Amniotic epithelial cell (primary cell): ENCODE data around the gene CLK4.
A peak's percentile ranks its signal among the peaks of the same experiment; 100 is the strongest.

Experiments used
- DNase-seq: peaks from one replicate; pipeline ENCODE4 v3.0.0-alpha.2; 2010; ENCODE audit warnings: low read depth

CLK4 gene

DNA sequence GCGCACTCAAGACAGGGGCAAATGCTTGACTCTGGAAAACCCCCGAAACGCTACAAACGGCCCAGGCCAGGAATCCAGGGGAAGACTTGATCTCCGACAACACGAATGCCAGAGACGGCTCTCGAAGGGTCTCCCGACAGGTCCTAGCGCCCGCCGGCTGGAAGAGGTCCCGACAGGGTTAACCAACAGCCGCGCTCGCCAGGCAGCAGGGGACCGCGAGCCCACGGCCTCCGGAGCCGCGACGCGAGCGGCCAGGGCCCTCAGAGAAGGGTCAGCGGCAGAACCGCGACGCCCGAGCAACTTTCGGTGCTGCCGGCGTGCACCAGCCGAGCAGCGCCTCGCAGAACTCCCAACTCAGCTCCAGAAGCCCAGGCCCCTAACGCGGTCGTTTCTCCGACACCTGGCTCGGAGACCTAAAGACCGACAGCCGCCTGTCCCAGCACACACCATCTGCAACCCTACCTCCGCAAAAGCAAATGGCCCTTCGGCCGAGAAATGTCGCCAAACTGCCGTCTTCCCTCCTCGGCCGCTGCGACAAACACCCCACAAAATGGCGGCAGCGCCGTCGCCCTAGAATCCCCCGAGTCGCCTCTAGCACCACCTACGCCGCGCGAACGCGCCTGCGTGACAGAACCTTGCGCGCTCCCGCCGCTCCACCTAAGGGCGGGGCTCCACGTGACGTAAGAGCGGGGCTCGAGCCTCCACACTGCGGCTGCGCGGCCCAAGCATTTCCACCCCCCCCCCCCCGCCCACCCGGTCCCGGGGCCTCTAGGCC lies at the start of gene CLK4:
Gene CLK4, minus strand, starts transcription at position 567 of the 775 bp plus-strand sequence. CDS start 3,634 bp downstream, outside the sequence.
- peak; percentile 89 for DNase-seq

DNA sequence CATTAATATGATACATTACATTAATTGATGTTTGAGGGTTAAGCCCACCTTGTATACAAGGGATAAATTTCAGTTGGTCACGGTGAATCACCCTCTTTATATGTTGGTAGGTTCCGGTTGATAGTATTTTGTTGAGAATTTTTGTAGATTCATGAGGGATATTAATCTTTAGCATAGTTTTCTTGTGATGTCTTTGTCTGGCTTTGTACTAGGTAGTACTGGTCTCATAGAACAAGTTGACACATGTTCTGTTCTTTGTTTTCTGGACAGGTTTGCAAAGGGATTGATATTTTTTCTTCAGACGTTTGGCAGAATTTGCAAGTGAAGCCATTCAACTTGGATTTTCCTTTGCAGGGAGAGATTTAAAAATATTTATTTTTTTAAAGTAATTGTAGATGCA lies 49.1 kb upstream of the CLK4 start:
- DNase-seq: no peak

DNA sequence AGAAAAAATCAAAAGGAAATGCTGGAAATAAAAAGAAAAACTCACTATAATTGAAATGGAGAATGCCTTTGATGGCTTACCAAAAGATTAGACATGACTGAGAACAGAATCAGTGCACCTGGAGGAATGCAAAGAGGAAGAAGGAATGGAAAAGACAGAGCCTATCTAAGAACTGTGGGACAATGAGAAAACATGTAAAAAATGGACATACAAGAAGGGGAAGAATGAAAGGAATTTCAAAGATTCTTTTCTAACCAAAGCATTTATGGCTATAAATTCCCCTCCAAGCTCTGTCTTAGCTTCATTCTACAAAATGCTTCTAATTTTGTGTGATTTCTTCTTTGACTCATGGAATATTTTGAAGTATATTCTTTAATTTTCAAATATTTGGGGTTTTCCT lies 47.5 kb upstream of the CLK4 start:
- no peak for DNase-seq

DNA sequence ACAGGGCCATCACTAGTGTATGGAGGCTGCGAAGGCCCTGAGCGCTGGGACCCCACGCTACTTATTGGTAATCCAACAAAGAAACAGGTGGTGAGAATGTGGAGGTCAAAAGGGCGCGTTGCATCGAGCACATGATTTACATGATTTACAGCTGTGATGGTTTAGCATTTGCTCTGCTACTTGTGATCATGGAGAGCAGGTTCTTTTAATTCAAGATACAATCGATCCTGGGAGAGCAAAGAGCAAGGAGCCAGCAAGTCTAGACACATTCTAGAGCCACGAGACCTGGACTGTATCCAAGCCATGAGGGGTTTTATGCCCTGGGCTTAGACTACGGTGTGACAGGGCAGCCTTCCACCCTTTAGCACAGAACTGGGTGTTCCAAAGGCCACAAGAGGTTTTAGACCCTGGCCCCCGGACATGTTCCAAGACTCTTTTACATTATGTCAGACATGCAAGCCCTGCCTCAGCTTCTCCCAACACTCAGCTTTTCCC lies 47.0 kb upstream of the CLK4 start:
- DNase-seq: no peak

DNA sequence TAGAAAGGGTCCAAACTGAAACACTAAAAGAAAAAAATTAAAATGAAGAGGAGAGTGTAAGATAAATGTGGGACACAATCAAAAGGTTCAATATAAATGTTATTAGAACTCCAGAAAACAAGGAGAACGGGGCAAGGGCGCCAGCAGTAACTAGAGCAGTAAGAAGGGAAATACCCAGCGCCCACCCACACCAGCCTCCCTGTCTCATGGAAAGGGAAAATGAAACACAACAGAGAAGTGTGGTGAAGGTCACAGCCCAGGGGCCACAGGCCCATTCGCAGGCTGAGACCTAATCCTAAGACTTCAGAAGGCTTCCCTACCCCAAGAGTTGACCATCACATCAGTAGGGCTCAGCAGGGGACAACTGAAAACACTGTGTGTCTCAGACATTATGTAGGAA lies 45.8 kb upstream of the CLK4 start:
- DNase-seq: no peak

DNA sequence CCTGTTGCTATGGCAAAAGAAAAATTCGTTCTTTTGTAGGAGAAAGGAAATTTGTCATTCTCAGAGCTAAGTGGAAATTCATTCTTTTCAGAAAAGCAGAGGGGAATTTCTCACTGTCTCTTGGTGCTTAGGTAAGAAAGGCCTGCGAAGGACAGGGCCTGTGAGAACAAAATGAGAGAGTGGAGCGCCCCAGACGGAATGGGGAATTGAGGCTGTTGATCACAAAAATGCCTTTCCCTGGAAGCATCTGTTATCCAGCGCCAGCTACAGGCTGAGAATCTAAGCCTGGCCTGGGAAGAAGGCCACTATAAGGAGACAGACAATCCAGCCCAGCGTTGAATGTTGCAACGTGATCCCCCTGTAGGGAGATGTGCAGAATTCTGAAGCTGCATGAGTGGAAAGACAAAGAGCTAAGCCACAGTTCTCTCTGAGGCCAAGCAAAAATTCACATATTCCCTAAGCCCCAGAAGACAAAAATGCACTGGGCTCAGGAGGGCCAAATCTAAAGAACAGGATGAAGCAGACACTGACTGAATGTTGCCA lies 44.8 kb upstream of the CLK4 start:
- no peak for DNase-seq

DNA sequence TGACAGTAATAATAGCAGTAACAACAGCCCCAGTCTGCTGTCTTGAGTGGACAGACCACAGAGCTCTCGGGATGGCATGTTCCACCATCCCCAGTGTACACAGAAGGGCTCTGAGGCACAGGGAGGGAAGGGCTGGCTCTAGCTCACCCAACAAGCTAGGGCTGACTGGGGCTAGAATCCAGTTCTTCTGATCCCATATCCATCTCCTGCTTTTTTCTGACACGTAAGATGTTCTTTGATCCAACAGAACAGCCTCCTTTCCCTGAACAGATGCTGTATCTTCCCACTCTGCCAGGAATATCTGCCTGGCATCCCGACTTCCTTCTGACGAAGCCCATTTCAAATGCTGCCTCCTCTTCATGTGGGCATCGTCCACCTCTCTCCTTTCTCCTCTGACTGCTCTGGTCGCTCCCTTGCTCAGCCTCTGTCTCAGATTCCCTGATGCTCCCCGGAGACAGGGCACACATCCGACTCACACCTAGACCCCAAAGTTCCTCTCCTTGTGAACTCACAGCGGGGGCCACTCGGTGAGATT lies 43.6 kb upstream of the CLK4 start:
- no peak for DNase-seq

DNA sequence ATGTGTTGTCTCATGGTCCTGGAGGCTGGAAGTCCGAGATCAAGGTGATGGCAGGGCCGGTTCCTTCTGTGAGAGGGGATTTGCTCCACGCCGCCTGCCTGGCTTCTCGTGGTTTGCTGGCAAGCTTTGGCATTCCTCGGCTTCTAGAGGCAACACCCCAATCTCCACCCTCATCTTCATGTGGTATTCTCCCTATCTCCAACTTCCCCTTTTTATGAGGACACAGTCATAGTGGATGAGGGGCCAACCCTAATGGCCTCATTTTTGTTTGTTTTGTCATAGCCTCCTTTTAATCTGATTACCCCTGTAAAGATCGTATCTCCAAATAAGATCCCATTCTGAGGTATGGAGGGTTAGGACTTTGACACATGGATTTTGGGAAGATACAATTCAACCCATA lies 41.7 kb upstream of the CLK4 start:
- DNase-seq: no peak

DNA sequence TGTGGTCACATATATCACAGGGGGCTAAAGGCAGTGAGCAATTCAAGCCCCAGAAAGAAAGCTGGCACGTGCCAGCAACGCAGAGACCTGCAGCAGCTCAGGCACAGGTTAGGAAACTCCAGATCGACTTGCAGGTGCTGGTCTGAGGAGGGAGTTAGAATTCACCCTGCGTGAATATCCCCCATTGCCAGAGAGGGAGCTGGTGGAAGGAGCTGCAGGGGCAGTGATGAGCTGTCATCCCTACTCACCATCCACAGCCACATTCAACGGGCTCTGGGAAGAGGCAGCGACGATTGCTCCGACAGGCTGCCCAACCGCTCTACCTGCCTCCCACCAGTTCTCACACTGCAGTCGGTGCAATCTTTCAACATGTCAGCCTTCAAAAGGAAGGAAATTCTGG lies 40.8 kb upstream of the CLK4 start:
- DNase-seq: no peak

DNA sequence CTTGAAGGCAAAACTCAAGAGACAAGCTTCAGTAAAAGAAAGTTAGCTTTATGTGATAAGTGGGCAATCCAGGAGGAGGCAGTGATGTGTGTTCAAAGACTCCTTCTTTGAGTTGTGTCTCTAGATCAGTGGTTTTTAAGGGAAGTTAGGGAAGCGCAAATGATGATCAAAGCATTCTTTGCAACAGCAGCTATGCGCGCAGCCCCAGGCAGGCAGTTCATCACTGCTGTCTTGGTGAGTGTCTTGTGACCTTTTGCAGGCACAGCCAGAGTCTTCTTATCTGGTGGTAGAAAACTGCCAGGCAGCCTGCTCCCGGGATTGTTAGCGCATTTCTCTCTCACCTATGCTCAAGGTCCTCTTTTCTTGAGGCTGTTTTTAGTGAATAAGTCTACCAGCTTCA lies 40.3 kb upstream of the CLK4 start:
- peak; percentile 12 for DNase-seq

DNA sequence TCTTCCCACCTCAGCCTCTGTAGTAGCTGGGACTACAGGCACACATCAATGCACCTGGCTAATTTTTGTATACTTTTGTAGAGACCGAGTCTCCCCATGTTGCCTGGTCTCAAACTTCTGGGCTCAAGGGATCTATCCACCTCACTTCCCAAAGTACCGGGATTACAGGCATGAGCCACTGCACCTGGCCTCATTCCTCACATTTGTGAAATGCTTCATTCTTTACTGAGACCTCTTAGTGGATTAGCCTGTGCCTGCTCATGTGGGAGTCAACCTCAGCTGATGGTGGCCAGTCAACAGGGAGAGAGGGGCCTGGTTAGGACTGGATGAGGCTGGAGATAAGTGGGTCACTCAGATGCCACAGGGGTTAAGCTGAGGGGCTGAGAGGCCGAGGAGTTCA lies 37.3 kb upstream of the CLK4 start:
- no peak for DNase-seq

DNA sequence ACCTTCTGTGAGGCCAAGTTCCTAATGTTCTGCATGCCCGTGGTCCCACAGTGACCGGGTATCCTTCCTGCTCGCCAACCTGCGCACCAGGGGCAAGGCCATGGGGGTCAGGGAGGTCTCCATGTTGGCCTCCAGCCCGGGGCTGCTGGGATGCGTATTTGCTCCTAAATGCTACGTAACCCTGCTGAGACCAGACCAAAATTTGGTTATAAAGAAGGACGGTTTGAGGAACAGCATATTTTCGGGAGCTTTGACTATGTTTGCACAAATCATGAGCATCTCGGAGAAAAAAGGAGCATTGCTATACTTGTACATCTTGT lies 35.7 kb upstream of the CLK4 start:
- DNase-seq: no peak

DNA sequence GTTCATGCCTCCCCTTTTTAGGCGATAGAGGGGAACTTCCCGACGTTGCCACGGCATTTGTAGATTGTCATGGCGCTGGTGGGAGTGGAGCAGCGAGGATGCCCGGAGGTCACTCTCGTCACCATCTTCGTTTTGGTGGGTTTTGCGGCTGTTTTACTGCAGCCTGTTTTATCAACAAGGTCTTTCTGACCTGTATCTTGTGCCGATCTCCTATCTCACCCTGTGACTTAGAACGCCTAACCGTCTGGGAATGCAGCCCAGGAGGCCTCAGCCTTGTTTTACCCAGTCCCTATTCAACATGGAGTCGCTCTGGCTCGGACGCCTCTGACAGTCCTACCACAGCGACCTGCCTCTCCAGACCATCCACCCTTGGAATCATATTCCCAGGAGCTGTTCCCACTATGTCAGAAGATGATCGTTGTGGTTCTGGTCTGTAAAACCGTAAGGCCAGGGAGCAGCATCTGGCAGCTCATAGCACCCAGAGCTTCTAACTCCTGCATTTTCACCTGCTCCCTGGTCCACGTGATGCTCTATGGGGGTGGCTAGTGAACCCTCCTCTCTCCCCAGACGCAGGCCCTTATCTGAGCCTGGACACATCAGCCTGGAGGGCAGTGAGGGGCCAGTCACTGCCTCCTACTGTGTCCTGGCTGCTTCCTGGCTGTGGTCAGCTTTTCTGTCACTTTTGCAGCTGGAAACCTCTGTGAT lies 35.1 kb upstream of the CLK4 start:
- DNase-seq: no peak

DNA sequence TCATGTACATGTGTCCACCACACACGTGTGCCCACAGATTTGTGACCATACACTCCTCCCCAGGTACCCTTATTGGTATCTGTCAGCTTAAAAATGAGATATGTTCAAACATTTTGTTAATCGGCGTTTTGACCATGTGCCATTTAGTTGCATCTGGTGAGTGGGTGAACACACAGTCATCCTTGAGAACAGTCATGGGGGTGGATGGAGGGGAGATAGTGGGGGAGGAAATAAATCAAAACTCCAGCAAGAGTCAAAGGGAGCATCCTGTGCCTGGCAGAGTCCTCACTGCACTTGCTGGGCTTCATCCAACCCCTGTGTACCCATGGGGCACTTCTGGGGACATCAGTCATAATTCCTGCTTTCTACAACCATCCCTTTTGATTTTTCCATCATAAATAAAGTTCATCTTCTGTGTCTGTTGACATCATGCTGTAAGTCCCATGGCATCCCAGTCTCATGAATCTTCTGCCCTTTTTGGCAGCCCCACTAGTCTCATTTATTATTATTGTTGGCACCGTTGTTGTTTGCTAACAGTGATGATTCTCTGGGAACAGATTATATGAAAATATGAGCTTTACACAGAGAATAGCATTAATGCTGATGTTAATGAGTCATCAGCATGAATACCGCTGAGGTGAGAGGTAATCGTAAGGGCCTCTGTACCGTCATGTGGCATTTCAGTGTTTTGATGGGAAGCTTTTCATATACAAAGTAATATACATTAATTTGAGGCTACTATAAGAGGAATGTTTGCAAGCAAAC lies 24.4 kb upstream of the CLK4 start:
- DNase-seq: peak; percentile 2

DNA sequence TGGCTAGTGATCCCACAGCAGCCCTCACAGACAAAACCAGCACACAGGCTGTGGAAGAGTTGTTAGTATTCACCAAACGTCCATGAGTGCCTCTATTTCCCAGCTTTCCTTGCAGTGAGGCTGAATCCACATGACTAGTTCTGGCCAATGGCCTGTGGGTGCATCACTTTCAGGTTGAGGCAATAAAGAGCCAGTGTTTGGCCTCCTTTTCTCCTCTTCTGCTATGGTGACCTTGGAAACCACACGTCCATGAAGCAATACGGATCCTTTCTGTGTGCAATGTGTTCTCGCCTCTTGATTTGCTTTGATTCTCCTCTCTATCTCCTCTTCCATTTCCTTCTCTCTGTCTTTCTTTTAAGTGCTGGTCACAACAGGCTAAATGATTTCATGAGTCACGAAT lies 23.4 kb upstream of the CLK4 start:
- DNase-seq: no peak

DNA sequence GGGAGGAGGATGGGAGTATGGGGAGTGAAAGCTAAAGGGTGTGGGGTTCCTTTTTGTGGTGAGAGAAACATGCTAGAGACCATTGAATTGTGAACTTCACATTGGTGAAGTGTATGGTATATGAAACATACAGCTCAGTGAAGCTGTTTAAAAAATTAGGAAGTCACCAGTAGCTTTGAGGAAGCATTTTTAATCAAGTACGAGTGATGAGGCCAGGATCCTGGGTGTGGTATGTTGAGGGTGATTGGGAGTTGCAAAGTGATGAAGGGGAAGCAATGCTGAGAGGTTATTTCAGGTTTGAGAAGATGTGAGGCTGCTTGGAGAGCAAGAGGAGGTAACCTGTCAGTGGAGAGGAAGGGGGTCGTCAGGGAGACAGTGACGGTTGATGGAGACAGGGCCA lies 22.7 kb upstream of the CLK4 start:
- DNase-seq: no peak

DNA sequence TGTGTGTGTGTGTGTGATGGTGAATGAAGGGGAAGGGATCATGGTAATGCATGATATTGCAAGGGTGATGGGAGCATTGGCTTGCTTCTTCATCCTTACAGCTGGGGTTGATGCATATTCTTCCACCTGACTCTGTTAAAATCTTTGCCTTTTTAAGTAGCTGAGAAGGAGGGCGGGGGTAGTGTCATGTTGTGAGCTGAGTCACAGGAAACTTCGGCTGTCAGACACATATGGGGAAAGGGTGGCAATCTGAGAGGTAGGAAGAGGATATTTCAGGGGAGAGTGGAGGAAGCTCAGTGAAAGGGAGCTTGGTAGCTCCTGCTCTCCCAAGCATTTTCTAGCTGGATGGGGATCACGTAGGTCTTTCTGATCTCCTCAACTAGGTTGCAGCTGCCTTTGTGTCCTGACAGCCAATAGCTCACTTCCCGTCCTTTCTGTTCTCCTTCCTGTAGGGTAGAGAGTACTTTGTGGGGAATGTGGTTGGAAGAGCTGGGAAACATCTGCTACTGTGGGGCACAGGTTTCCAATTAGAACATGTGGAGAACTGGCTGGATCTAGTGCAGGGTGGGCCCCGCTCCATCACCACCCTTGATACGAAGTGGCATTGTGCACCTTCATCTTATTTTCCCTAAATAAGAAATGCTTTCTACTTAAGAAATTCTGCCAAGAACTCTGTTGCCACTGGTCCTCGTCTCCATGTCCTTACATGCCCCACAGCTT lies 18.1 kb upstream of the CLK4 start:
- no peak for DNase-seq

DNA sequence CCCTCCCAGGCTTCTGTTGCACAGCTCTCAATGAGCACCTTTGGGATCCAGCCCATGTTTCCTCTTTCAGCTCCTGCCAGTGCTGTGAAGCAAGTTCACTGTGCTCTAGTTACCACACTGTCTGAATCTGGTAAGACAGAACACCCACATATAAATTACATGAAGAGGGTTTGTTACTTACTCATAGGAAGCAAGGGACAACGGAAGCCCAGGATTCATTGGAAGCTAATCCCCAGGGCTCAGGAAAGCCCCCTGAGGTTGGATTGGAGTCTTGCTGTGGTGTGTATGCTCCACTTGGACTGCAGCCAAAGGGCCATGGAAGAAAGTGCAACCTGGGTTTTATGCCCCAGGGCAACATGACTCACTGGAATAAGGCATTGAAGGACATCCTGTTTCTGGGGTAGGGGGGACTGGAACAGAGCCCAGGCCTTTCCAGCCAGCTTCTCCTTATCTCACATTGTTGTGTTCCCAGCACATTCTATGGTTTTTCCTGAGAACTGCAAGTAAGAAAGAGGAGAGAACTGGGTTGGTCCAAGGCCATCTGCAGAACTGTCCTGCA lies 15.6 kb upstream of the CLK4 start:
- peak; percentile 88 for DNase-seq

DNA sequence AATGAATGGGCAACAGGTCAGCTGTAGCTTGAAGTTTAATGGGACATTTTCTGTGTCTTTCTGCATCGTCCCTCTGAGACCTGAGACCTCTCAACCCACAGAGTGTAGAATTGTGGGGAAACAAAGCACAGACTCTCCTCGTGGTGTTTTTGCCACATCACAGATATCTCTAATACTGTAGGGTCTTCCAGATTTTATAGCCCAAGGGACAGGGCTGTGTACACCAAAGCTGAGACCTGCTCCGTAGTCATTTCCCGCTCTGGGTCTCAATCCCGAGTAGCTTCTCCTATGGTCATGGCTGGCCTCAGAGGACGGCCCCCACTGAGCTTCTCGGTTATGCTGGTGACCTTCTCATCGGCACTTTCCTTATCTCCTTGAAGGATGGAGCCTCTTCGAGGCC lies 14.9 kb upstream of the CLK4 start:
- DNase-seq: no peak

DNA sequence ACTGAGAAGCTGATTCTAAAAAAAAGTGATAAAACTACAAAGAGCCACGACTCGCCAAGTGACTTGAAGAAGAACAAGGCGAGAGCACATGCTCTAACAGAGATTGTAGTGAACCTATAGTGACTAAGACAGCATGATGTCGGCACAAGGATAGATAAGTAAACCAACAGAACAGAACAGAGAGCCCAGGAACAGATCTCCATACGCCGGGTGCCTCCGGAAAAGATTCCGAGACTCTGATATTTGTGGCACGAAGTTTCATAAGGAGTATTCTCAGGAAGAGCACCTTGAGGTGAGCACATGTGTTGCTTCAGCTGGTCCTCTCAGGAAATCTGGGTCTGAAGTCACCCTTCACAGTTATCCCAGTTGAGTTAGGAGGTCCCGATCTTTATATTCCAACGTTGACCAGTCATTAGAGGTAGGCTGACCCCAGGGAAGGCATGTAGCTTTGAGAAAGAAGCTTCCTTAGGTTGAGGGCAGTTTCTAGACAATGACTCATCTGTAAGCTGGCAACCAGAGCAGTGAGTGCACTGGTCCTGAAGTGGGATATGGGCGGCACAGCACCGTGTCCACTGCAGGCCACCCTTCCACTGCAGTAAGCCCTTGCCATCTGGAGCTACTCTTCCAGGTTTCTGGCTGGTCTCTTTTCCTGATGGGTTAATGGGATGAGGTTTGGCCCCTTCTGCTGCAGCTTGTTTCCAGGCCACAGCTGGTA lies 13.6 kb upstream of the CLK4 start:
- DNase-seq: no peak
